GM21528 (cell line): ENCODE results near the gene SLC6A16.

Source experiments
- ATAC-seq: cut with Tn5 transposase; IDR thresholded peaks from one replicate; pipeline ENCODE4 v1.9.1; 2021; ENCODE audit warnings: mild to moderate bottlenecking, moderate library complexity; ENCODE audit not compliant: unreplicated experiment, low FRiP score

SLC6A16 gene

DNA sequence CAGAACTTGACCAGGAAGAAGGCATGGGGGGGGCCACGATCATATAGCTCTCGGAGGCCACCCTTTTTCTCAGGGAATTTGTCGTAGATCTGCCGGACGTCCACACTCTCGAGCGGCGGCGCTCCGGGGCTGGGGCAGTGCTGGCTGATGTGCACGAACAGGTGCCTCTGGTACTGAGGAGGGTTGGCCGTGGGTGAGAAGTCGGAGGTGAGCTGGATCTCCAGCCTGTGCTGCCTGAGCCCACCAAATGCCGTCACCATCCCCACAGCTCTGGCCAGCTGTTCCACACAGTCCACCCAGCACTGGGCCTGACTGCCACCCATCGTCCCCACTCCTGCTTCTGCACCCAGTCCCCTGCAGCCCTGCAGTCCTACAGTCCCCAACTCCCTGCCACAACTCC, 22.2 kb upstream of the SLC6A16 start:
- no peak for ATAC-seq

DNA sequence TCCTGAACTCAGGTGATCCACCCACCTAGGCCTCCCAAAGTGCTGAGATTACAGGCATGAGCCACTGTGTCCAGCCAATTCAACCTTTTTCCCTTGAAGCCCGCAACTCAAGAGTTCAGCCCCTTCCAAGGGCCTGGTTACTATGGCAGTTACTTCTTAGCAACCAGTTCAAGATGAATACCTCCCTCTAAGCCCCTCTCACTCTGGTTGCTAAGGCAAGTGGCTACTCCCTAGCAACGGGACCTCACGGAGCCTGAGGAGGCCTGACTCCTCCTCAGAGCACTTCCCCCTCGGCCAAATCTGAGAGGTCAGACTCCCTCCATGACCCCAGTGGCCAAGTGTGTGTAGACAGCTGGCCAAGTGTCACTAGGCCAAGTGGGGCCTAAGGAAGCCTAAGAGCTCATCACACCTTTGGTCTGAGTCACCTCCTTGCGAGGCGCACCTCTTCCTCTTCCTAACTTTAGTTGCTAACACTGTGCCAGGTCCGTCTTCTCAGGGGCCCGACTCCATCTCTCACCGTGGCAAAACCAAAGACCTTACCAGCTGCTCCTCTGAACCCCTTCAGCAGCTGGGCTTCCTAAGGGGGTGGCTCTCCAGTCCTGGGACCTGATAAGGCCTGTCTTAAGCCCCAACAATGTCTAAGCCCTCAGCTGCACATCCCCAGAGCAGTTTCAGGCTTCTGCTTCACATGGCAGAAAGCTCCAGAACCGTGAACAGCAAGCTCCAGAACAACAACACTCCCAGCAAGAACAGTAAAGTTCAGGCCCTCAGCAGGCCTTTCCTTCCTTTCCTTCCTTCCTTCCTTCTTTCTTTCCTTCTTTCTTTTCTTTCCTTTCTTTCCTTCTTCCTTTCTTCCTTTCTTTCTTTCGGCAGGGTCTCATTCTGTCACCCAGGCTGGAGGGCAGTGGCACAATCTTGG, 19.8 kb upstream of the SLC6A16 start:
- no peak for ATAC-seq

DNA sequence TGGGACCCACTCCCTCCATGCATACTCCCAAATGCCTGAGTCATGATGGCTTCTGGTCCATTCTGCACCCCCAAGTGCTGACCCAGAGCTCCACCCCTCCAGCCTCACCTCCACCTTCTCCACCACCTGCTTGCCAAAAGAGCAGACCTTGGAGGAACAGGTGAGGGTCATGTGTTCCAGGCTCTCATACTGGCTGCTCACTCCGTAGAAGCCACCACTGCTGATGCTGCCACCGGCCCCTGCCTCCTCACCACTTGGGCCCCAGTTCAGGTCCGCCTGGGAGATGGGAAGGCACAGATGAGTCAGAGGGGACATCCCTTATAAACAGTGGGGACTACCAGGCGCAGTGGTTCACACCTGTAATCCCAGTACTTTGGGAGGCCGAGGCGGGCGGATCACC, 18.1 kb upstream of the SLC6A16 start:
- no peak for ATAC-seq

DNA sequence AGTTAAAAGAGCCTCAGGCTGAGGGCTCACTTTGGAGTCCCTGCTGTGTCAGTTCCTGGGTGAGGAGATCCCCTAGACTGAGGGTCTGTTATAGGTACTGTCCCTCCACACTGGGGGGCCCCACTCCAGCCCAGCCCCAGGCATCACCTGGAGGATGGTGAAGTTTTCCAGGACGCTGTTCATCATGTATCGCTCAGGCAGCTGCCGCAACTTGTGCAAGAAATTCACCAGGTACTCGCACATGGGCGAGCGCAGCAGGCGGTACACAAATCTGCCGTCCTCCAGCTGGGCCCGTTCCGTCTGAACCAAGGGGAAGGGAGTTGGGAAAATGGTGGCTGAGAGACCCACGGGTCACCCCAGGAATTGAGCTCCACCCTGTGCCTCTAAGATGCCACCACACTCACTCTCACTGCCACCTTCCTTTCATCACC, 17.3 kb upstream of the SLC6A16 start:
- ATAC-seq = no peak

DNA sequence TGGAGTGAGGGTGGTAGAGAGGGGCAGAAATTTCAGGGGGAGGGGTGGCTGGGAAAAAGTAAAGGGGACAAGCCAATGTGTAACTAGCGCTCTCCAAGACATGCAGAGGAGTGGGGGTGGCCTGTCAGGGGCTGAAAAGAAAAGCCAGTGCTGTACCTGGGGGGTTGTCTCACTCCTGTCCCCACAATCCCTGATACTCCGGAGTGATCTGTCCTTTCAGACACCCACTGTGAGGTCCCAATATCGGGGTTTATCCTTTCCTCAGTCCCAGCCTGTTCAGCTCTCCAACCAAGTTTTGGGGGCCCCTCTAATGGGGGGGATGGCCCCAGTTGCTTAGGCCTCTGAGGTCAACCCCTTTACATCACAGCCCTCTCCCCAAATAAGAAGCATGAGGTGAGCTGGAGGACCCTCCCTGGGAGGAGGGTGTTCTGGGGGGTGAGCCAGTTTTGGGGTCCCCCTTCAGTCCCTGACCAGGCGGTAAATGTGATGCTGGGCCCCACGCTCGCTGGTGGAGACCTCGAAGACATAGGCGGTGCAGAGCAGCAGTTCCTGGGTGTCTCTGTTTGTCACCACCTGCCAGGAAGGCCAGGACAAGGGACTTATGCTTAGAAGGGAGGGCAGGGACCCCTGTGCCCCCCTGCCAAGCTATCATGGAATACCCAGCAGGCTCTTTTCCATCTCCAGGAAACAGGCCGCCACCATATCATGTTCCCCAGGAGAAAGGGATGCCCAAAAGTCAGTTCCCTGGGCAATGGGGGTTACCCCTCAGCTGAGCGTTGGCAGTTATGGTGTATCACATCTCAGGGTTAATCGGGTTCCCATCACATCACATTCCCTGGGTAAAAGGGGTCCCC, 16.1 kb upstream of the SLC6A16 start:
- no peak for ATAC-seq

DNA sequence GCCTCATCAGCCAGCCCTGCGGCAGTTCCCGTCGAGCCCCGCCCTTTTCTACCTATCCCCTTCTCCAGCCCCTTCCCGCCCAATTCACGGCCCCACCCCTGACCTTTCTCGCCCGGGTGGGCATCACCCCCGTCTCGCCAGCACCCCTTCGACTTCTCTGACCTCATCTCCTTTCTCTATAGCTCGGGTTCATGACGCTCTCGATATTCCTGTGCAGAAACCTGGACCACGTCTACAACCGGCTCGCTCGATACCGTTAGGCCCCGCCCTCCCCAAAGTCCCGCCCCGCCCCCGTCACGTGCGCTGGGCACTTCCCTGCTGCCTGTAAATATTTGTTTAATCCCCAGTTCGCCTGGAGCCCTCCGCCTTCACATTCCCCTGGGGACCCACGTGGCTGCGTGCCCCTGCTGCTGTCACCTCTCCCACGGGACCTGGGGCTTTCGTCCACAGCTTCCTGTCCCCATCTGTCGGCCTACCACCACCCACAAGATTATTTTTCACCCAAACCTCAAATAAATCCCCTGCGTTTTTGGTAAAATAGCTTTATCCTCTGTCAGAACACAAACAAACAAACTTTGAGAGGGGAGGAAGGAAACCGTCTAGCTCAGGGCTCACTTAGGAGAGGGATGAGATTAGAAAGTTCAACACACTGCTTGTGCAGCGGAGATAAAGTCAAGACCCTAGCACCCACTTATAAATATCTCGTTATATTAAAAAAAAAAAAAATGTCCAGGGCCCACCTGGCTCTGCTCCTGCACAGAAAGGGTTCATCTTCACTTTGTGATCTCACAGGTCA, 15.3 kb upstream of the SLC6A16 start:
- peak; percentile 56 for ATAC-seq

DNA sequence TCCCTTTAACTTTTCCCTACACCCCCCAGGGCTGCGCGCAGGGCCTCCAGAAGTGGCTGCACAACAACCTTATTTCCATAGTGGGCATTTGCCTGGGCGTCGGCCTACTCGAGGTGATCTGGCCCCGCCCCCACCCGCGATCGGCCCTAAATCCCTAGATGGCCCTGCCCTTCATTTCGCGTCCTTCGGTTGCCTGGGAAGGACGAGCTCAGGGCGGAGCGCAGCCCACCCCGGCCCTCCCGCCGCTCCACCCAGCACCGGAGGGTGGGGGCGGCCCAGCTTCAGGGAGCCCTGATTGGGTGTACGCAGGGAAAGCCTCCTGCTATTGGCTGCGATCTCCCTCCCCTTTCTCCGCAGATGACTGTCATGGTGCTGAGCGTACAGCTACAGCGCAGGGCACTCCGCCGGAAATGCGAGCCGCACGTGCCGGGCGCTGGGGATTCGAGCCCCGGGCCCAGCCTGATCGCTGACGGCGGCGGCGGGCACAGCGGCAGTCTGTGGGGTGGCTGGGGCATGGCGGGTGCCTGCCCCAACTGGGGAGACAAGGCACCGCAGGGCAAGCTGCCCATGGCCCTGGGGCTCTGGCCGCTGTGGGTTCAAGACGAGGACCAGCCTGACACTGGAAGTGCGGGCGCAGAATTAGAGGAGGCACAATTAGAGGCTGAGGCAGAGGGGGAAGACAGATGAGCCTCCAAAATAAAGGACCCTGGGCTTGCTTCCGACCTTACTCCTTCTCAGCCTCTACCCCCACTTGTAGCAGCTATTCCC, 14.5 kb upstream of the SLC6A16 start:
- ATAC-seq = no peak

DNA sequence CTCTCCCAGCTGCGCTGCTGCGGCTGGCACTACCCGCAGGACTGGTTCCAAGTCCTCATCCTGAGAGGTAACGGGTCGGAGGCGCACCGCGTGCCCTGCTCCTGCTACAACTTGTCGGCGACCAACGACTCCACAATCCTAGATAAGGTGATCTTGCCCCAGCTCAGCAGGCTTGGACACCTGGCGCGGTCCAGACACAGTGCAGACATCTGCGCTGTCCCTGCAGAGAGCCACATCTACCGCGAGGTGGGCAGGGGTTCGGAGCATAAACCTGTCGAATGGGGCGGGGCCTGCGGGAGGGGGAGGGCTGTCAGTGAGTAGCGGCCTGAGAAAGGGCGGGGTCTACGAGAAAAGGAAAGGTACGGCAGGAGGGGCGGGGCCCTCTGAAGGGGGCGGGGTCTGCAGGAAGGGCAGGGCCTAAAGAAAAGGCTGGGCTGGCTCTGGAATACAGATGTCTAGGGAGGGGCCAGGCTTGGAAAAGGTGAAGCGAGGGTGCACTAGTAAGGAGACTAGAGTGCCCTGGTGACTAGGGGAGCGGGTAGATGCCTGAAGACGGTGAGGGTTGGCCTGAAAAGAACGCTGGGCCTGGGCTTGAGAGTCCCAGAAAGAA, 13.8 kb upstream of the SLC6A16 start:
- ATAC-seq = no peak

DNA sequence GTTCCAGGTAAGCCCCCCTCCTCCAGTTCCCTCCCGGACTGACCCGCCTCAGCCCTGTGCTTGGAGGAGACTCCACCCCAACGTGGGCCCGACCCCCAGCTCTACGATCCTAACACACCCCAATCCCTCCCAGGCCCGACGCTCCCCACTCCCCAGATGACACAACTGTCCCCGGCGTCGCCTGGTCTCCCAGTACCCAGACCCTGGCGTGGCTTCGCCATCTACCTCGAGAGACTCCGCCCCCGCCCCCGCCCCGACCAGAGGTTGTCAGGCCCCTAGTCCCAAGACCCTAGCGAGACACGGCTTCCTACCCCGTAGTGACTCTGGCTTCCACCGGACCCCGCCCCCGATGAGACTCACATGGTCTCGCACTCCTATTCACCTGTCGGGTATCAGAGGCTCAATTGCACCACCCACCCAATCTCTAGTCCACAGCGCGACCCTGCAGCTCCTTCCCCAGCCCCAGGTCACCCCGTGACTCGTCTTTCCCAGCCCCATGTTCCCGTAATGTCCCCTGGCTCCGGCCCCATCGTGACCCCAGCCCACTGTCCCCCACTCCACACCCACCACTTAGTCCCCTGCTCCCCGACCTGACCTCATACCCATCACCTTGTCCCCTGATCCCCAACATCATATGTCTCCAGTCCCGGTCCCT, 13.2 kb upstream of the SLC6A16 start:
- ATAC-seq = no peak

DNA sequence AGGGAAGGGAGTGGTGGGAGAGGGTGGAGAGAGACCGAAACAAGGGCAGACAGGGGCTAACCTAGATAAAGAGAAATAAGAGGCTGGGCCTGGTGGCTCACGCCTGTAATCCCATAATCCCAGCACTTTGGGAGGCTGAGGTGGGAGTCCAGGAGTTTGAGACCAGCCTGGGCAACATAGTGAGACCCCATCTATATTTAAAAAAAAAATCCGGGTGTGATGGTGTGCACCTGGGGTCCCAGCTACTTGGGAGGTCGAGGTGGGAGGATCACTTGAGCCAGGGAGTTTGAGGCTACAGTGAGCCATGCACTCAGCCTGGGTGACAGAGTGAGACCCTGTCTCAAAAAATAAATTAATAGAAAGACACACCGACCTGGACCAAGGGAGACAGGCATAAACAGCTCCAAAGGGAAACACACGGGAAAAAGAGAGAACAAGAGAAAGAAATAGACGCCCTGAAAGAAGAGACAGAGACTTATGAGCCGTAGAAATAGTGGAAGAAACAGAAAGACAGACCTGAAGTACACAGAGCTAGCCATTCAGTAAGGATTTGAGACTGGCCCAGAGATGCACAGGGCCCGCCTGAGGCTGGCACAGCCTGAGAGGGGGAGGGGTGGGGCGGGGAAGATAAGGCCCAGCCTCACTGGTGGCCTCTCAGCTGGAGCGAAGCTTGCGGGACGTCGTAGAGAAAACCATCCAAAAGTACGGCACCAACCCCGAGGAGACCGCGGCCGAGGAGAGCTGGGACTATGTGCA, 12.5 kb upstream of the SLC6A16 start:
- no peak for ATAC-seq

DNA sequence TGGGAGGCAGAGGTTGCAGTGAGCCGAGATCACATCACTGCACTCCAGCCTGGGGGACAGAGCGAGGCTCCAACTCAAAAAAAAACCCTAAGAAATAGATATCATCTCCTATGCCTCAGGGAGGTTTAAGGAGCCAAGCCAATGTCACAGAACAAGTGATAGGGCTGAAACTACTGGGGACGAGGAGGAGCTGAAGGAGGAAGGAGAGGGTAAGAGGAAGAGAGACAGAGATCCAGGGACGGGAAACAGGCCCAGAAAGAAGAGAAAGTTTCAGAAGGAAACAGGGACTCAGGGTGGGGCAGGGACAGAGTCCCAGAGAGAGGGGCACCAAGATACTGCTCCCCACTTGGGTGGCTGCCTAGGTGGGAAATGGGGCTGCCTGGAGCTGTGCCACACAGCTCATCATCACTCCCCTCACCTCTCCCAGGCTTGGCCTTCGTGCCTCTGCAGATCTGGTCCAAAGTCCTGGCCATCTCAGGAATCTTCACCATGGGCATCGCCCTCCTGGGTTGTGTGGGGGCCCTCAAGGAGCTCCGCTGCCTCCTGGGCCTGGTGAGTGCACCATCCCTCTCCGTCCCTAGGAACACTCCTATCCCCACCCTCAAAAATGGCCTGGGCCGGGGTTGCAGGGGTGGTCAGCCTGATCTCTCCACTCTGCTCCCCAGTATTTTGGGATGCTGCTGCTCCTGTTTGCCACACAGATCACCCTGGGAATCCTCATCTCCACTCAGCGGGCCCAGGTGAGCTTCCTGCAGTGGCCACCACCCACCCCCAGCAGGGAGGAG, 11.7 kb upstream of the SLC6A16 start:
- ATAC-seq = no peak

DNA sequence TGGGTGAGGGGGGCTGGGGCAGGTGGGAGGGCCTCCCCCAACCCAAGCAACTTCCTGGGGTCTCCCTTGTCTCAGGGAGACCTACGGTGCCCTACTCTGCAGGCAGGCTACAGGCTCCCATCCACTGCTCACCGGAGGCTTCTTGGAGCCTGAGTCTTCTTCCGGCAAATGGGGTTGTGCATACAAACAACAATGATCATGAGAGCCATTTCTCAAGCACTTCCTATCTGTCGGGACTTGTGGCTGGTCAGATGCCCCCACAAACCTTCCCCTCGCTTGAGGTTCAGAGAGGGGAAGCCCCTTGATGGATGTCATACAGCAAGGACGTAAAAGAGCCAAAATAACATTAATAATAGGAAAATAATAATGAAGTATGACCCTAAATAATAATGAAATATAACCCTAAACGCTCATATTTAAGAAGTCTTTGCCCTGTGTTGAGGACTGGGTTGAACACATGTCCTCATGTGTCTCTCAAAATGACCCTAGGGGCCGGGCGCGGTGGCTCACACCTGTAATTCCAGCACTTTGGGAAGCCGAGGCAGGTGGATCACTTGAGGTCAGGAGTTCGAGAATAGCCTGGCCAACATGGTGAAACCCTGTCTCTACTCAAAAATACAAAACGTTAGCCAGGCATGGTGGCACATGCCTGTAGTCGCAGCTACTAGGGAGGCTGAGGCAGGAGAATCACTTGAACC, 10.9 kb upstream of the SLC6A16 start:
- no peak for ATAC-seq

DNA sequence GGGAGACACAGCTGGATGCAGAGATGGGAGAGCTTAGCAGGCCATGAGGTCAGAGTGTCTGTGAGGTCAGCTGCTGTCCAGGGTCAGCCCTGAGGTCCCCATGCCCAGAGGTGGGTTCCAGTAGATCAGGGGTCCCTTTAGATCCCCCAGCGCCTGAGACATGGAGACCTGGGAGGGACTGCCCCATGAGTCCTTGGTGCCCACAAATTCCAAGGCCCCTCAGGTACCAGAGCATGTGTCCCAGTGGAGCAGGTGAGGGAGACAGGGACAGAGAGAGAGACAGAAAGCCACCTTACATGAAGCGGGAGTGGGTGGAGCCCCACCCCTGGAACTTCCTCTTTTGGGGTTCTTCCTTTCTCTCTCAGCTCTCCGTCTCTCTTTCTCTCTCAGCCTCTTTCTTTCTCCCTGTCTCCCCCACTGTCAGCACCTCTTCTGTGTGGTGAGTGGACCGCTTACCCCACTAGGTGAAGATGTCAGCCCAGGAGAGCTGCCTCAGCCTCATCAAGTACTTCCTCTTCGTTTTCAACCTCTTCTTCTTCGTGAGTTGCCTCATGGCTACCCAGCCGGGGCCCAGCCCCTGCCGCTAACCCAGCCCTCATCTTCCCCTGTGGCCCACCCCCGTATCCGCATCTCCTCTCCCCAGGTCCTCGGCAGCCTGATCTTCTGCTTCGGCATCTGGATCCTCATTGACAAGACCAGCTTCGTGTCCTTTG, 10.2 kb upstream of the SLC6A16 start, which contains the start of gene CD37:
TSS of gene CD37 (plus strand) at position 336 of the 713 bp plus-strand sequence. CDS start at position 471, 135 bp downstream.
- no peak for ATAC-seq

DNA sequence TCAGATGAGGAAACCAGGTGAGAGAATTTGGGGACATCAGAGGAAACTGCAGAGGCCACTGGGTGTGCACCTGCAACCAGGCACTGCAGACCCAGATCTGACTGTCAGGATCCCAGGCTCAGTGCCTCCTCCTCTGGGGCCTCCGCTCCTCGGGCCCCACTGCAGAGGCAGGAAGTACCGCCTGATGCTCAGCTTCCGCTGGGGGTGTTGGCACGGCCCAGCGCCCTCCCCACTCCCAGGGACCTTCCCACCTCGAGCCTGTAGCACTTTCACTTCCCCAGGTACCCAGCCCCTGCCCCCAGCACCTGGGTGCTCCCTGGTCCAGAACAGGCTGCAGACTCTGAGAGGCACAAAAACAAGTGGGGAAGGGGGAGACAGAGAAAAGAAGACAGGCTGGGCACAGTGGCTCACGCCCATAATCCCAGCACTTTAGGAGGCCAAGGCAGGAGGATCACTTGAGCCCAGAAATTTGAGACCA, 8.9 kb upstream of the SLC6A16 start:
- ATAC-seq = no peak

DNA sequence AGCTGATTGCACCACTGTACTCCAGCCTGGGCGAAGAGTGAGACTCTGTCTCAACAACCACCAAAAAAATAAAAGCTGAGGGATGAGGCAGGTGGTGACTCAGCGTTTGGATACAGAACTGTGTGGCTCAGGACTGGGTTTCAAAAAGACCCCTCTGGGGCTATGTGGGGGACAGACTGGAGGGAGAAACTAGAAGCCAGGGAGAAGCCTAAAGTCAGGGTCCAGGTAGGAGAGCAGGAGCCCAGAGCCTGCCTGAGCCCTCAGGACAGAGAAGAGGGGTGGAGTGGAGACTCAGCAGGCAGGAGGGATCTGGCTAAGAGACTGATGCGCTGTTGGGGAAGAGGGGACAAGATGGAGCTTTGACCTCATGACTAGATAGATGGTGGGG, 8.4 kb upstream of the SLC6A16 start:
- no peak for ATAC-seq
